ENCODE results near the gene ARHGAP45.
A peak's percentile ranks its signal among the peaks of the same experiment; 100 is the strongest.

The ARHGAP45 gene

GRCh38 chr19:1040476-1041271 lies 26.3 kb upstream of the ARHGAP45 start:
- peak; percentile 83 for DNase-seq

- no peak for DNase-seq
Observed at GRCh38 chr19:1041272-1041834, 25.6 kb upstream of the ARHGAP45 start.

DNA sequence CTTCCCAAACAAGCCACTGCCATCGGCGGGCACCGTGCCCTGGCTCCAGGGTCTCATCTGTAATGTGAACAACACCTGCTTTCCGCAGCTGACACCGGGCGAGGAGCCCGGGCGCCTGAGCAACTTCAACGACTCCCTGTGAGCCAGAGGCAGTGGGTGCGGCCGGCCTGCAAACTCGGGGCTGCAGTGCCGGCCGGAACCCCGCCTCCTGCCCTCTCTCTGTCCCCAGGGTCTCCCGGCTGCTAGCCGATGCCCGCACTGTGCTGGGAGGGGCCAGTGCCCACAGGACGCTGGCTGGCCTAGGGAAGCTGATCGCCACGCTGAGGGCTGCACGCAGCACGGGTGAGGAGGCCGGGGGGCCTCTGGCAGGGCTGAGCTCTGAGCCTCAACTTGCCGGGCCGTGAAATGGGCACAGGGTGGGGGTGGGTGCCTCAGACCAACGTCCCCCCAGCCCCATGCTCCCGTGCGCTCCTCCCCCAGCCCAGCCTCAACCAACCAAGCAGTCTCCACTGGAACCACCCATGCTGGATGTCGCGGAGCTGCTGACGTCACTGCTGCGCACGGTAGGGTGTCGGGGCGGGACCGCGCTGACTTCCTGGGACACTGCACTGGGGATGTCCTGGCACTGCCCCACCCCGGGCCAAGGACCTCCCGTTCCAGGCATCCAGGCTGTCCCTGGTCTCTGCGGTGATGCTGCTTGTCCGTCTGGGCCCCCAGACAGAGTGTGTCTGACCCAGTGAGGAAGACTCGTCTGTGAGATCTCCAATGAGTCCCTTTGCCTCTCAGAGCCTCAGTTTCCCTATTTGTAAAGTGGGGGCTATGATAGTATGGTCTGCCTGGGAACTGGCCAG lies 24.9 kb upstream of the ARHGAP45 start:
- DNase-seq = no peak

DNA sequence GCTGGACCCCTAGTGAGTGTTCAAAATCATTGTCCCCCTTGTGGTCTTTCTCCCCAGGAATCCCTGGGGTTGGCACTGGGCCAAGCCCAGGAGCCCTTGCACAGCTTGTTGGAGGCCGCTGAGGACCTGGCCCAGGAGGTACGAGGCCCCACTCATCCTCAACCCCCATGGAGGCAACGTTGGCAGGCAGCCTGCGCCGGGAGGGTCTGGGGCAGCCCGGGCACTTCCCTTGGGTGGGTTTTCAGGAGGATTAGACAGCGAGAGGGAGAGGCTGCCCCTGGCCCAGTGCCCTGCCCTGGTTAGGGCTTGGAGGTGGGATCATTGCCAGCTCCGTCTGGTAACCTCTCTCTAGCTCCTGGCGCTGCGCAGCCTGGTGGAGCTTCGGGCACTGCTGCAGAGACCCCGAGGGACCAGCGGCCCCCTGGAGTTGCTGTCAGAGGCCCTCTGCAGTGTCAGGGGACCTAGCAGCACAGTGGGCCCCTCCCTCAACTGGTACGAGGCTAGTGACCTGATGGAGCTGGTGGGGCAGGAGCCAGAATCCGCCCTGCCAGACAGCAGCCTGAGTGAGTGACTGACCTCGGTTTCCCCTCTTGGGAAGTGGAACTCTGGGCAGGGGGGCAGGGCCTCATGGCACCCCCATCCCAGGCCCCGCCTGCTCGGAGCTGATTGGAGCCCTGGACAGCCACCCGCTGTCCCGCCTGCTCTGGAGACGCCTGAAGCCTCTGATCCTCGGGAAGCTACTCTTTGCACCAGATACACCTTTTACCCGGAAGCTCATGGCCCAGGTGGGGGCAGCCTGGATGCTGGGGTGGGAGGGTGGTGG lies 24.1 kb upstream of the ARHGAP45 start:
- DNase-seq = no peak

DNA sequence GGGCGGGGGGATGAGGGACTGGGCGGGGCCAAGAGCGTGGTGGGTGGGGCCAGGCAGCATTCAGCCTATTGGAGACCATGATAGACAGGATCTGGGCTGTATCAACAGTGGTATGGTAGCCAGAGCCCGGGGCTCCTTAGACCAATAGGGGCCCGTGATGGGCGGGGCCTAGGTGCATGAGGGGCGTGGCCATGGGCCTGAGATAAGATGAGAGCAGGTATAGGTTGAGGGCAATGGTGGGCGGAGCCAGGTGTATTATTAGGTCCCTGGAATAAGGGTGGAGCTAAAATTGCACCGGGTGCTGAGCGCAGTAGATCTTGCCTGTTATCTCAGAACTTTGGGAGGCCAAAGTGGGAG lies 21.7 kb upstream of the ARHGAP45 start:
- no peak for DNase-seq

GRCh38 chr19:1046117-1046626 lies 20.8 kb upstream of the ARHGAP45 start:
- DNase-seq = no peak

GRCh38 chr19:1046836-1047695 lies 19.9 kb upstream of the ARHGAP45 start:
- no peak for DNase-seq

DNA sequence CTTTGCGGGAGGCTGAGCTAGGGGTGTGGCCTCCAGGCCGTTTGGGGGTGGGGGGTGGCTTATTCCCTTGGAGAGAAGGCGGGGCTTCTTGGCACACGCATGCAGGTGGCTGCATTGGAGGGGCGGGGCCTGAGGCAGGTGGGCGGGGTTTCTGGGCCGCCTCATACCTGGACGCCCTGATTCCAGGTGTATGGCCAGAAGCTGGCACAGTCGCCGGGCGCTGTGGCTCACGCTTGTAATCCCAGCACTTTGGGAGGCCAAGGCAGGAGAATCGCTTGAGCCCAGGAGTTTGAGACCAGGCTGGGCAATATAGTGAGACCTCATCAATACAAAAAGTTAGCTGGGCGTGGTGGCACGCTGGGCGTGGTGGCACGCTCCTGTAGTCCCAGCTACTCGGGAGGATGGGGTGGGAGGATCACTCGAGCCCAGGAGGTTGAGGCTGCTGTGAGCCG lies 19.2 kb upstream of the ARHGAP45 start:
- no peak for DNase-seq

- no peak for DNase-seq
Observed at GRCh38 chr19:1049106-1049505, 17.9 kb upstream of the ARHGAP45 start.

GRCh38 chr19:1049800-1050199 lies 17.2 kb upstream of the ARHGAP45 start:
- no peak for DNase-seq

GRCh38 chr19:1050989-1051788 lies 15.8 kb upstream of the ARHGAP45 start:
- DNase-seq = no peak

- DNase-seq = no peak
Observed at GRCh38 chr19:1051791-1052190, 15.2 kb upstream of the ARHGAP45 start.

DNA sequence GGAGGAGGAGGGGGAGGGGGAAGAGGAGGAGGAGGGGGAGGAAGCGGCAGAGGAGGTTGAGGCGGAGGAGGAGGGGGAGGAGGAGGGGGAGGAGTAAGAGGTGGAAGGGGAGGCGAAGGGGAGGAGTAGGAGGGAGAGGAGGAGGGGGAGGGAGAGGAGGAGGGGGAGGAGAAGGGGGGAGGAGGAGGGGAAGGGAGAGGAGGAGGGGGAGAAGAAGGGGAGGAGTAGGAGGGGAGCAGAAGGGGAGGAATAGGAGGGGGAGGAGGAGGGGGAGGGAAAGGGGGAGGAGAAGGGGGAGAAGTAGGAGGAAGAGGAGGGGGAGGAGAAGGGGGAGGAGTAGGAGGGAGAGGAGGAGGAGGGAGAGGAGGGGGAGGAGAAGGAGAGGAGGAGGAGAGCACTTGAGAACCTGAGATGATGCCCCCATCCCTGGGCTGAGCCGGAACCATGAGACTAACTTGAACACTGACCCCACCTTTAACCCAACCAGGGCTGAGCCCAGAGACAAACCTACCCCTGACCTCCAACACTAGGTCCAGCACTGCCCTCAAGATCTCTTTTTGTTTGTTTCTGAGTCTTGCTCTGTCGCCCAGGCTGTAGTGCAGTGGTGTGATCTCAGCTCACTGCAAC lies 14.5 kb upstream of the ARHGAP45 start:
- no peak for DNase-seq

DNA sequence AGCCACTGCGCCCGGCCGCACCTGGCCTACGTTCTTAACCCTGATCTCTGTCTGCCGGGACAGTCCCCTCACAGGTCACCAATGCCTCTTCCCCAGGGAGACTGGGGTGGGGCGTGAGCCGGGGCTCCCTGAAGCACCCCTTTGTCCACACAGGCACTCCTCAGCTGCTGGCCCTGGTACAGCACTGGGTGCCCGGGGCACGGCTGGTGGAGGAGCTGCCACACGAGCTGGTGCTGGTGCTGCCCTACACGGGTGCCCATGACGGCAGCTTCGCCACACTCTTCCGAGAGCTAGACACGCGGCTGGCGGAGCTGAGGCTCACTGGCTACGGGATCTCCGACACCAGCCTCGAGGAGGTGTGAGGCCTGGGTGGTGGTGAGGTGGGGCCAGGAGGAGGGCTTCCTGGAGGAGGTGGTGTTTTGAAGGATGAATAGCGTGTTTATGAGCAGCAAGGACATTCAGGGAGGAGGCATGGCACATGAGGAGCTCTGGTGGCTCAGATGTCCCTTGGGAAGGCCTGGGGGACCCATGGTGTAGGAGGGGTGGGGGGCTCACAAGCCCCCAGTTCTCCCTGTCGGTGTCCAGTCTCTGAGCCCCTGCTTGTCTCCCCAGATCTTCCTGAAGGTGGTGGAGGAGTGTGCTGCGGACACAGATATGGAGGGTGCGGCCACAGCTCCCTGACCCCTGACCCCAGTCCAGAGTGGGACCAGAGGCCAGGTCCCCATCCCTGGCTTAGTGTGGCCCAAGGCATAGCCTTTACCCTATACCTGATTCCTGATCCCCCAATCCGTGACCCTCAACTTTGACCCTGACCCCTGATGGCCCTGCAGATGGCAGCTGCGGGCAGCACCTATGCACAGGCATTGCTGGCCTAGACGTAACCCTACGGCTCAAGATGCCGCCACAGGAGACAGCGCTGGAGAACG lies 13.5 kb upstream of the ARHGAP45 start:
- DNase-seq = no peak

GRCh38 chr19:1054102-1055027 lies 12.6 kb upstream of the ARHGAP45 start:
- DNase-seq = no peak

DNA sequence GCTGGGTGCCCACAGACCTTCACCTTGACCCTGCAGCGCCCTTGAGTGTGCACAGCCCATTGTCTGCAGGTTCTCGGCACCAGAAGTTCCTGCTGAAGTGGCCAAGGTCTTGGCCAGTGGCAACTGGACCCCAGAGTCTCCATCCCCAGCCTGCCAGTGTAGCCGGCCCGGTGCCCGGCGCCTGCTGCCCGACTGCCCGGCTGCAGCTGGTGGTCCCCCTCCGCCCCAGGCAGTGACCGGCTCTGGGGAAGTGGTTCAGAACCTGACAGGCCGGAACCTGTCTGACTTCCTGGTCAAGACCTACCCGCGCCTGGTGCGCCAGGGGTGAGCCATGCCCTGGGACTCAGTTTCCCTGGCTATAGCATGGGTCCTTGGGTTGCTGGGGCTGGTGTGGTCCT lies 11.9 kb upstream of the ARHGAP45 start:
- no peak for DNase-seq

DNA sequence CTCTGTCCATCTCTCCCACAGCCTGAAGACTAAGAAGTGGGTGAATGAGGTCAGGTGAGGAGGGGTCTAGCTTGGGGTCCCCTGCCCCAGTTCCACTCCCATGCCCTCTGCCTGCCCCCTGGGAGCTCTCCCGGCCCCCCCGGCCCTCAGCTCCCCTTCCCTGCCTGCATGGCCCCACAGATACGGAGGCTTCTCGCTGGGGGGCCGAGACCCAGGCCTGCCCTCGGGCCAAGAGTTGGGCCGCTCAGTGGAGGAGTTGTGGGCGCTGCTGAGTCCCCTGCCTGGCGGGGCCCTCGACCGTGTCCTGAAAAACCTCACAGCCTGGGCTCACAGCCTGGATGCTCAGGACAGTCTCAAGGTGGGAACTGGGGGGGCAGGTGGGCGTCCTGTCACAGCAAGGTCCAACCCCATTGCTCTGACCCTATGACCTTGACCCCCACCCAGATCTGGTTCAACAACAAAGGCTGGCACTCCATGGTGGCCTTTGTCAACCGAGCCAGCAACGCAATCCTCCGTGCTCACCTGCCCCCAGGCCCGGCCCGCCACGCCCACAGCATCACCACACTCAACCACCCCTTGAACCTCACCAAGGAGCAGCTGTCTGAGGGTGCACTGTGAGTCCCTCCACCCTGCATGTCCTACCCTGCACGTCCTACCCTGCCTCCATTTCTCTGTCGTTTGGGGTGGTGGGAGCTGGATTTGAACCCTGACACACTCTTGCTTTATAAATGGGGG lies 10.9 kb upstream of the ARHGAP45 start:
- no peak for DNase-seq

Data from left hindlimb (tissue), 1 donor.